Cardiac muscle cell (in vitro differentiated cells and primary cell): Measurements from ENCODE around the gene TMPRSS4. TPM values are rescaled to one million over a fixed set of nuclear protein-coding genes. Genes with fewer than 3 reads are reported as not detected.

Experiments
- DNase-seq, 2 donors: peaks; one replicate each; pipeline versions ENCODE4 v3.0.0 to v3.0.0-alpha.2; 2010 to 2017; ENCODE audit warnings: low read depth in 1 of 2, low spot score in 1 of 2
- H3K27ac ChIP-seq: fragments of 200-600 bp; sonication (generic); 2 replicates; pipeline ENCODE4 v1.5.1; 2016
- H3K27me3 ChIP-seq: fragments of 200-600 bp; sonication (generic); 2 replicates; pipeline ENCODE4 v1.6.0; 2016; ENCODE audit warnings: control low read depth
- H3K36me3 ChIP-seq: fragments of 200-600 bp; sonication (generic); 2 replicates; pipeline ENCODE4 v1.5.1; 2016; ENCODE audit warnings: control low read depth
- H3K4me1 ChIP-seq: fragments of 200-600 bp; sonication (generic); 2 replicates; pipeline ENCODE4 v1.8.1; 2017; ENCODE audit warnings: low read depth, mild to moderate bottlenecking, mixed run types
- H3K4me3 ChIP-seq: fragments of 200-600 bp; sonication (generic); 2 replicates; pipeline ENCODE4 v1.5.1; 2016; ENCODE audit warnings: mild to moderate bottlenecking
- H3K9me3 ChIP-seq: fragments of 200-600 bp; sonication (generic); 2 replicates; pipeline ENCODE4 v1.5.1; 2017; ENCODE audit warnings: low read depth, mild to moderate bottlenecking, control low read depth
- CTCF ChIP-seq: IDR thresholded peaks from 2 replicates; pipeline ENCODE4 v1.5.1; 2012; ENCODE audit warnings: low read depth, mild to moderate bottlenecking, low read length
- polyA plus RNA-seq: library from polyadenylated mRNA; unstranded; fragments of >200 nt; fragmentation: Nextera tagmentation; extraction: Ambion mirVana; gene quantifications from 2 replicates; pipeline ENCODE4 v1.2.1, GENCODE V29; 2016
- total RNA-seq: library from RNA; depleted of rRNA; stranded (reverse); fragments of >200 nt; gene quantifications from 2 replicates; pipeline ENCODE4 v1.2.3, GENCODE V29; 2016

TMPRSS4 gene
- total and polyA plus RNA-seq, 2 experiments from 2014 or later, result not detected

- H3K4me3 ChIP-seq, result no peak overlapping the region
- H3K36me3 ChIP-seq, result no peaks in the 10 kb centered on the region
- H3K4me1 ChIP-seq, result no peaks in the 10 kb centered on the region
- no peak overlapping the region for H3K27ac ChIP-seq
- no peaks in the 10 kb centered on the region for H3K9me3 ChIP-seq
- no peak for TF ChIP-seq CTCF
- DNase-seq, result no peak
- H3K27me3 ChIP-seq, result no peaks in the 10 kb centered on the region
Measured at GRCh38 chr11:118064956-118065355, 11.9 kb upstream of the TMPRSS4 start.

DNA sequence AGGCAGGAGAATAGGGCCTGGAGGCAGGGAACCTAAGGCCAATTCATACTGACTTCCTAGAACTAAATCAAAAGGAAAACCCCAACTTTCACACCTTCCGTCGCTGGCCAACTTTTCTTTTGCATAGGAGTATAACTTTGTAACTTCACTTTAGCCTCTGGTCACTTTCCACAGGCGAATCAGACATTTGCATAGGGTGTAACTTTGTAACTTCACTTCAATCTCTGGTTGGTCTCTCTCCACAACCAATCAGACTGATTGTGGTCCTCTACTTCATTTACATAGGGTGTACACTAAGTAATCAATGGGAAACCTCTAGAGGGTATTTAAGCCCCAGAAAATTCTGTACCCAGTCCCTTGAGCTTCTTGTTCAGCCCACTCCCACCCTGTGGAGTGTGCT lies 11.5 kb upstream of the TMPRSS4 start:
- DNase-seq, result no peak
- Histone ChIP-seq H3K4me1 (no peaks in the 10 kb centered on the region), H3K4me3 (no peak overlapping the region), H3K27ac (no peak overlapping the region), H3K27me3 (no peaks in the 10 kb centered on the region), H3K9me3 (no peaks in the 10 kb centered on the region), H3K36me3 (no peaks in the 10 kb centered on the region)
- no peak for TF ChIP-seq CTCF

DNA sequence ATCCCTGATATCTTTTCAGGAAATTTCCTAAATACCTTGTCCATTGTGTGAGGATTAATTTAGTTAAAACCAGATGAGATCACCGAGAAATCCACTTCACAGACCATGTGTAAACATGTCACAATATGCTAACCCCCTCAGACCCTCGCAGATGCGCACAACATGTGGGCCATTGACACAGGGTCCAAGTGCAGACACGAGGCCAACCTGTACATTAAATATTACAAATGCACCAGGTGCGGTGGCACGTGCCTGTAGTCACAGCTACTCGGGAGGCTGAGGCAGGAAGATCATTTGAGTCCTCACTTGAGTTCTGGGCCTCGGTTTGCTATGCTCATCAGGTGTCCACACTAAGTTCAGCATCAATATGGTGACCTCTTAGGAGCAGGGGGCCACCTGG lies 9.9 kb upstream of the TMPRSS4 start:
- TF ChIP-seq CTCF, result no peak
- no peak for DNase-seq
- Histone ChIP-seq H3K27ac (no peak overlapping the region), H3K9me3 (no peaks in the 10 kb centered on the region), H3K4me1 (no peaks in the 10 kb centered on the region), H3K36me3 (no peaks in the 10 kb centered on the region), H3K4me3 (no peak overlapping the region), H3K27me3 (no peaks in the 10 kb centered on the region)

DNA sequence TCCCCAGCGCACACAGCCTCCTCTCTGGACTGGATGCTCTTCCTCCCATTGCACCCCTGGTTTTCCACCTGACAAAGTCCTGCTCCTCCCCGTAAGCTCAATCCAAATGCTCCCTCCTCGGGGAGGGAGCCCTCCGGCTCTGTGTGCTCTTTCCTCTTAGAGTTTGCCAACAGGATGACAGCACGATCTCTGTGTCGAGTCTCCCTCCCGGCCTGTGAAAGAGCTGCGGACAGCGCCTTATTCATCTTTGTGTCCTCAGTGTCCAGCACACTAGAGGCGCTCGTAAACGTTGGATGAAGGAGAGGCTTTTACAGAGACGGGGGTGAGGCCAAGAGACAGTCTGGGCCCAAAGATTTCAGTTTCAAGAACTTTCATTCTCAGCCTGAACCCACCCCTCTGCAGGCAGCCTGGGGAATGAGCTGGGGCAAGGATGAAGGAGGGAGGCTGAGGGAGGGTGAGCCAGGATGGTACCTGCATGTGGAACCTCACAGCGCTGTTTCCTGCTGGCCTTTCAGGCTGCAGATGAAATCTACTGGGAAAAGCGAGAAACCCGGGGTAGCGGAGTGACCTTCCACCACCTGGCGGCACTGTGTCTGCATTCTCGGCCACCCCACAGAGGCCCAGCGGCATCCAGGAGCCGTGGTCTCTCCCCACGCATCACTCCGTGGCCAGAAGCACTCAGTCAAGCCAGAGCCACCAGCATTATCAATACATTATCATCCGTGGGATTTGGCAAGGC lies 8.5 kb upstream of the TMPRSS4 start:
- Histone ChIP-seq H3K4me1 (no peaks in the 10 kb centered on the region), H3K4me3 (no peak overlapping the region), H3K36me3 (no peaks in the 10 kb centered on the region), H3K9me3 (no peaks in the 10 kb centered on the region), H3K27me3 (no peaks in the 10 kb centered on the region), H3K27ac (no peak overlapping the region)
- peak in 1 of 2 donors; percentile 42 for DNase-seq
- peak; percentile 6 for TF ChIP-seq CTCF

DNA sequence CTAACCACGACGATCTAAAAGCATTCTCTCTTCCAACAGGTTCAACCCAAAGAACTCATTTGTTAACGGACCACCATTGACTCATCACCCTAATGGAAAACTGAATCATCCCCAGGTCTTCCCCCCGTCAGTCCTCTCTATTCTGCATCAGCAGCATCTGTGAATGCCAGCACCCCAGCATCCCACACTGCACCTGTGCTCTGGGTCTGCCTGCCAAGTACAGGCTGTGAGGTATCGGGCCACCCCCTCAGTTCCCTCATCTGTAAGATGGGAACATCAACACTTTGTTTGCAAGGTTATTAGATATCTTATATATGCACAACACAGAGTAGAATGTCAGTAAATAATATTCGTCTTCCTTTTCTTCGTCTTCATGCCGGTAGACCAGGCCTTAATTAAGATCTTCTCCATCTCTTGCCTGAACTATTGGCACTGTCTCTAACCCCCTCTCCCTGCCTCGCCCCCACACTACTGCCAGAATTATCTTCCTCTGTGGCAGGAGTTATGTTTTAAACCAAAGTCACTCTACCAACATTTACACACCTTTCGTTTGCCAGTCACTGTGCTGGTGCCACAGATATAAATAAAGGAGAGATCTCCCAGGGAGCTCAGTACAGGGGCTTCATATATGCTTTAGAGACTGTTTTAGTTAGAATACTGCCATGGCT lies 7.8 kb upstream of the TMPRSS4 start:
- Histone ChIP-seq H3K9me3 (no peaks in the 10 kb centered on the region), H3K27me3 (no peaks in the 10 kb centered on the region), H3K4me1 (no peaks in the 10 kb centered on the region), H3K4me3 (no peak overlapping the region), H3K36me3 (no peaks in the 10 kb centered on the region), H3K27ac (no peak overlapping the region)
- DNase-seq, result no peak
- no peak for TF ChIP-seq CTCF
